Sigmoid colon (tissue), 7 donors: ENCODE measurements around the gene ZNHIT2. TPM values are rescaled to one million over a fixed set of nuclear protein-coding genes. Genes with fewer than 3 reads are reported as not detected.

Source experiments
- DNase-seq: peaks from one replicate; pipeline ENCODE4 v3.0.0-alpha.2; 2019
- H3K27ac ChIP-seq, 4 donors: fragments of 200-600 bp; sonication (generic); one replicate each; pipeline ENCODE4 v1.5.1; 2016 to 2019; ENCODE audit warnings: mild to moderate bottlenecking in 1 of 4
- H3K27me3 ChIP-seq, 3 donors: fragments of 200-600 bp; sonication (generic); one replicate each; pipeline ENCODE4 v1.5.1; 2019; ENCODE audit warnings: mild to moderate bottlenecking in 1 of 3
- H3K36me3 ChIP-seq, 4 donors: fragments of 200-600 bp; sonication (generic); one replicate each; pipeline ENCODE4 v1.5.1; 2016 to 2019
- H3K4me1 ChIP-seq, 4 donors: fragments of 200-600 bp; sonication (generic); one replicate each; pipeline ENCODE4 v1.5.1; 2017 to 2019
- H3K4me3 ChIP-seq, 4 donors: fragments of 200-600 bp; sonication (generic); one replicate each; pipeline ENCODE4 v1.5.1; 2017 to 2019; ENCODE audit warnings: mild to moderate bottlenecking in 2 of 4, moderate library complexity in 1 of 4
- H3K9me3 ChIP-seq, 4 donors: fragments of 200-600 bp in 3 of 4; sonication (generic) in 3 of 4; one replicate each; pipeline versions ENCODE4 v1.5.1 to v1.6.1; 2013 to 2019
- CTCF ChIP-seq, 4 experiments: fragments of 450-650 bp in 3 of 4; fragments of 200-600 bp in 1 of 4; IDR thresholded peaks; one replicate each; pipeline ENCODE4 v1.5.1; 2016 to 2019; ENCODE audit warnings: antibody characterized with exemption in 4 of 4, mild to moderate bottlenecking in 3 of 4, moderate library complexity in 2 of 4
- EP300 ChIP-seq, 4 donors: sonication (generic); formaldehyde crosslinking; IDR thresholded peaks; one replicate each; pipeline ENCODE4 v1.6.1; 2017; ENCODE audit warnings: antibody characterized with exemption in 4 of 4
- POLR2A ChIP-seq, 2 donors: fragments of 450-650 bp; IDR thresholded peaks; one replicate each; pipeline ENCODE4 v1.6.1; 2016; ENCODE audit warnings: antibody characterized with exemption in 2 of 2, mild to moderate bottlenecking in 2 of 2, moderate library complexity in 2 of 2
- POLR2AphosphoS5 ChIP-seq, 4 donors: sonication (generic); formaldehyde crosslinking; IDR thresholded peaks; one replicate each; pipeline ENCODE4 v1.6.1; 2017; ENCODE audit warnings: antibody characterized with exemption in 4 of 4
- WGBS, 2 donors: extraction: QIAGEN DNeasy Blood & Tissue Kit; methylation state at CpG; one replicate each; pipeline ENCODE4 v1.1.7; 2013; 5-methylcytosine and 5-hydroxymethylcytosine counted together
- intact Hi-C: fragments of 100-400 bp; cut with DNase I; formaldehyde crosslinking; loops from one replicate; pipeline ENCODE4 v1.15.1; 2023
- polyA plus RNA-seq, 3 donors: library from polyadenylated mRNA; stranded (reverse); fragments of 200-250 nt; gene quantifications; one replicate each; pipeline ENCODE4 v1.2.3, GENCODE V29; 2013
- total RNA-seq, 4 donors: library from RNA; depleted of rRNA; stranded (reverse); fragments of >200 nt; gene quantifications; one replicate each; pipeline ENCODE4 v1.1.0, GENCODE V29; 2016
- donor health status: healthy with polysubstance abuse.
- donor health status: Bipolar disorder and iron deficiency.
- donor health status: healthy.

Gene ZNHIT2
- total and polyA plus RNA-seq, 7 donors, result 8.3 to 16.3 (median 13.6) TPM

- no peaks in the 10 kb centered on the region for H3K27me3 ChIP-seq
- H3K4me1 ChIP-seq, result peaks cover 0 to 22% (median 17%) of the 10 kb centered on the region in 4 donors
- intact Hi-C loops, result loop anchor here (5.0 kb wide), 1 partner anchor 132 kb away; the partner anchor contains the start of gene POLA2
- TF ChIP-seq POLR2AphosphoS5 (IDR thresholded peaks at IDR 0.05), result no peak
- TF ChIP-seq CTCF (IDR thresholded peaks at IDR 0.05), result no peak
- no peak for TF ChIP-seq EP300 (IDR thresholded peaks at IDR 0.05)
- no peak for TF ChIP-seq POLR2A (IDR thresholded peaks at IDR 0.05)
- WGBS, 2 donors, result 86 to 94% methylated on average over 13 of the region's 13 CpGs
- H3K9me3 ChIP-seq, result no peaks in the 10 kb centered on the region
- peaks cover 49 to 82% (median 71%) of the 10 kb centered on the region in 4 donors for H3K36me3 ChIP-seq
- peak; percentile 64 for DNase-seq
- no peak overlapping the region for H3K4me3 ChIP-seq
- H3K27ac ChIP-seq, result no peak overlapping the region
Measured at GRCh38 chr11:65129649-65130441, 12.3 kb upstream of the ZNHIT2 start.

DNA sequence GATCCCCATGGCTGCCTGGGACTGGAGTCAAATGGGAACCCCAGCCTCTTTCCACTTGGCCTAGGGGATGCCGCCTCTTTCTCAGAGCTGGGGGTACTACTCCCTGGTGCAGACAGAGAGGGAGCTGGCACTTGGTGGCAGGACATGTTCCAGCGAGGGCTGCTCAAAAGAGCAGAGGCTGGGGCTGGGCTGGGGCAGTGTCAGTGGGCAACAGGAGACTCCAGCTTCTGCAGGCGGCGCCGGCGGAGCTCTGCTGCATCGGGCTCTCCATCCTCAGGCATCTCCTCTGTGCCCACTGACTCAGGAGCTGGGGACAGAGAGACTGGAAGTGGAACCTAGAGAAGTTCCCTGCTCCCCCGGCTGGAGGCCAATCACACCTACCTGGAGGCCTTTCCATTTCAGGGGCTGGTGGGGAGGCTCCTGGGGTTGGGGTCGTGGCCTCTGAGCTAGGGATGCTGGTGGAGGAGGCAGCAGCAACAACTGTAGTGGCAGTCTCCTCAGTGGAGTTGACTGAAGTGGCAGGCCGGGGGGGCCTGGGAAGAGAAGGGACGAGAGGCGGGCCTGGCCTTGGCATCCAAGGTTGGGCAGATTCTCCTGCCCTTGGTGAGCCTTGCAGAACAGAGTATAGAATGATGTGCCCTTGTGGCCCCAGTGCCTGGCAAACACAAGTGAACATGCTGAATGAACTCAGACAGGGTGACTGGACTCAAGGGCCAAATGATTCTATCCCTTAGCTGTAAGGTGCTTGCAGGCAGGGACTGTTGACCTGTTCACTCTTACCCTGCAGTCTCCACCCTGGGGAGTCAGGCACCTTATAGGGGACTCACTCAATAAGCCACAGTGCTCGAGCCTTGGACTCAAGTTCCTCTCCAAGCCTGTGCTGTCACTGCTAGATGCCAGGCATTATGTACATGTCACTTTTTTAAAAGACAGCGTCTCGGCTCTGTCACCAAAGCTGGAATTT, 11.0 kb upstream of the ZNHIT2 start:
- WGBS, 2 donors, result 90 to 91% methylated on average over 15 of the region's 15 CpGs
- Histone ChIP-seq H3K27ac (no peak overlapping the region), H3K9me3 (no peaks in the 10 kb centered on the region), H3K4me3 (no peak overlapping the region), H3K36me3 (peaks cover 49 to 91% (median 72%) of the 10 kb centered on the region in 4 donors), H3K4me1 (peaks cover 0 to 17% (median 12%) of the 10 kb centered on the region in 4 donors), H3K27me3 (no peaks in the 10 kb centered on the region)
- intact Hi-C loops, result no loop called here
- no peak for TF ChIP-seq CTCF (IDR thresholded peaks at IDR 0.05)
- peak; percentile 60 for DNase-seq

GRCh38 chr11:65127473-65128181, 10.1 kb upstream of the ZNHIT2 start:
- peaks cover 0 to 16% (median 10%) of the 10 kb centered on the region in 4 donors for H3K4me1 ChIP-seq
- DNase-seq, result peak; percentile 41
- peaks cover 49 to 86% (median 71%) of the 10 kb centered on the region in 4 donors for H3K36me3 ChIP-seq
- H3K27me3 ChIP-seq, result no peaks in the 10 kb centered on the region
- H3K9me3 ChIP-seq, result no peaks in the 10 kb centered on the region
- no peak for TF ChIP-seq POLR2AphosphoS5 (IDR thresholded peaks at IDR 0.05)
- no peak for TF ChIP-seq POLR2A (IDR thresholded peaks at IDR 0.05)
- TF ChIP-seq CTCF (IDR thresholded peaks at IDR 0.05), result no peak
- no peak for TF ChIP-seq EP300 (IDR thresholded peaks at IDR 0.05)
- H3K4me3 ChIP-seq, result no peak overlapping the region
- WGBS, 2 donors, result 85 to 87% methylated on average over 12 of the region's 12 CpGs
- intact Hi-C loops, result no loop called here
- H3K27ac ChIP-seq, result no peak overlapping the region

- no peaks in the 10 kb centered on the region for H3K9me3 ChIP-seq
- no peaks in the 10 kb centered on the region for H3K27me3 ChIP-seq
- no peak overlapping the region for H3K27ac ChIP-seq
- H3K4me1 ChIP-seq, result peaks cover 0 to 11% (median 8%) of the 10 kb centered on the region in 4 donors
- intact Hi-C loops, result no loop called here
- WGBS, 2 donors, result 72 to 82% methylated on average over 6 of the region's 6 CpGs
- H3K4me3 ChIP-seq, result no peak overlapping the region
- peaks cover 49 to 78% (median 62%) of the 10 kb centered on the region in 4 donors for H3K36me3 ChIP-seq
- TF ChIP-seq POLR2AphosphoS5 (IDR thresholded peaks at IDR 0.05) (no peak), POLR2A (IDR thresholded peaks at IDR 0.05) (no peak), EP300 (IDR thresholded peaks at IDR 0.05) (no peak), CTCF (IDR thresholded peaks at IDR 0.05) (no peak)
- peak; percentile 46 for DNase-seq
Measured at GRCh38 chr11:65126624-65127274, 9.2 kb upstream of the ZNHIT2 start.
